ENCODE results near the gene CNTNAP2.

CNTNAP2 gene

GRCh38 chr7:147759327-147759943, 1642.8 kb downstream of the CNTNAP2 start:
- no peaks in the 10 kb centered on the region for H3K36me3 ChIP-seq (ENCODE audit: control insufficient read depth in 2 of 2, insufficient read depth in 1 of 2, low read length in 2 of 2)
- ChIA-PET POLR2A (no interaction called here), CTCF (no interaction called here)
- TF ChIP-seq PBX3 (CRISPR knock-in tag; IDR thresholded peaks at IDR 0.05), result no peak
- no peak for TF ChIP-seq SP3 (tag by site-specific recombination; IDR thresholded peaks at IDR 0.05)
- no peak for TF ChIP-seq ZNF514 (tag by site-specific recombination; IDR thresholded peaks at IDR 0.05)
- no peak for TF ChIP-seq ZNF558 (tag by site-specific recombination; IDR thresholded peaks at IDR 0.05)
- TF ChIP-seq PRDM1 (tag by site-specific recombination; IDR thresholded peaks at IDR 0.05), result no peak
- no peak for TF ChIP-seq GLIS1 (tag by site-specific recombination; IDR thresholded peaks at IDR 0.05)
- TF ChIP-seq SETDB1 (IDR thresholded peaks at IDR 0.05; ENCODE audit: insufficient read length, low read length), result no peak
- no peak for TF ChIP-seq ZNF600 (tag by site-specific recombination; IDR thresholded peaks at IDR 0.05)
- TF ChIP-seq ZNF148 (tag by site-specific recombination; IDR thresholded peaks at IDR 0.05; ENCODE audit: borderline replicate concordance), result no peak
- no peak for TF ChIP-seq ZNF707 (tag by site-specific recombination; IDR thresholded peaks at IDR 0.05)
- no peak for TF ChIP-seq ELK4 (IDR thresholded peaks at IDR 0.05; ENCODE audit: borderline replicate concordance, low read depth, low read length)
- TF ChIP-seq ZNF174 (tag by site-specific recombination; IDR thresholded peaks at IDR 0.05), result no peak
- TF ChIP-seq FEZF1 (tag by site-specific recombination; IDR thresholded peaks at IDR 0.05), result no peak
- H3K27ac ChIP-seq (ENCODE audit: extremely low read depth, low read depth, low read length), result no peak overlapping the region
- H3K4me3 ChIP-seq (ENCODE audit: low read depth, low read length), result no peak overlapping the region
- no peaks in the 10 kb centered on the region for H3K9me3 ChIP-seq (ENCODE audit: control insufficient read depth, insufficient read depth, low read depth, low read length)
- no peaks in the 10 kb centered on the region for H3K4me1 ChIP-seq (ENCODE audit: control insufficient read depth, insufficient read depth, low read length)

- Histone ChIP-seq H3K4me1 (ENCODE audit: control insufficient read depth, insufficient read depth, low read length) (no peaks in the 10 kb centered on the region), H3K9me3 (ENCODE audit: control insufficient read depth, insufficient read depth, low read depth, low read length) (no peaks in the 10 kb centered on the region), H3K4me3 (ENCODE audit: low read depth, low read length) (no peak overlapping the region), H3K27ac (ENCODE audit: extremely low read depth, low read depth, low read length) (no peak overlapping the region), H3K36me3 (ENCODE audit: control insufficient read depth in 2 of 2, insufficient read depth in 1 of 2, low read length in 2 of 2) (no peaks in the 10 kb centered on the region)
- ChIA-PET POLR2A (no interaction called here), CTCF (no interaction called here)
- TF ChIP-seq ATF2 (tag by site-specific recombination; IDR thresholded peaks at IDR 0.05; ENCODE audit: low read depth), result no peak
- no peak for TF ChIP-seq ZNF280D (tag by site-specific recombination; IDR thresholded peaks at IDR 0.05)
- TF ChIP-seq ZNF544 (tag by site-specific recombination; IDR thresholded peaks at IDR 0.05), result no peak
- TF ChIP-seq ZNF2 (tag by site-specific recombination; IDR thresholded peaks at IDR 0.05), result no peak
- no peak for TF ChIP-seq HOXC10 (CRISPR knock-in tag; IDR thresholded peaks at IDR 0.05)
- TF ChIP-seq ZNF768 (tag by site-specific recombination; IDR thresholded peaks at IDR 0.05), result no peak
- TF ChIP-seq SCRT2 (tag by site-specific recombination; IDR thresholded peaks at IDR 0.05), result no peak
- no peak for TF ChIP-seq ZBTB21 (tag by site-specific recombination; IDR thresholded peaks at IDR 0.05)
- TF ChIP-seq ZBTB8A (tag by site-specific recombination; IDR thresholded peaks at IDR 0.05), result no peak
- TF ChIP-seq HOXA7 (CRISPR knock-in tag; IDR thresholded peaks at IDR 0.05; ENCODE audit: borderline replicate concordance), result no peak
- TF ChIP-seq ZNF521 (tag by site-specific recombination; IDR thresholded peaks at IDR 0.05), result no peak
- TF ChIP-seq CTCF (tag by site-specific recombination; IDR thresholded peaks at IDR 0.05), result no peak
These were observed 1648.7 kb downstream of the CNTNAP2 start for GRCh38 chr7:147765301-147765700.
